H1 (cell line): Measurements from ENCODE around the gene EFEMP2. TPM values are rescaled to one million over a fixed set of nuclear protein-coding genes. Genes with fewer than 3 reads are reported as not detected.

ENCODE experiments used
- CHD7 ChIP-seq: fragments of 300-600 bp; sonication (generic); IDR thresholded peaks from 2 replicates; pipeline ENCODE4 v1.7.1; 2012; ENCODE audit warnings: low read length, moderate library complexity, mild to moderate bottlenecking, inconsistent platforms; ENCODE audit not compliant: insufficient replicate concordance
- E2F6 ChIP-seq: IDR thresholded peaks from 2 replicates; pipeline ENCODE4 v1.6.1; 2012; ENCODE audit warnings: inconsistent platforms
- FOSL1 ChIP-seq: IDR thresholded peaks from 2 replicates; pipeline ENCODE4 v1.6.1; 2011; ENCODE audit warnings: mild to moderate bottlenecking, low read depth, low read length, moderate library complexity; ENCODE audit not compliant: insufficient read depth
- HDAC2 ChIP-seq, 2 experiments: fragments of 300-600 bp in 1 of 2; sonication (generic) in 1 of 2; IDR thresholded peaks; 2 replicates each; pipeline ENCODE4 v1.6.1; 2011 to 2012; ENCODE audit warnings: low read depth in 2 of 2, low read length in 2 of 2, mild to moderate bottlenecking in 2 of 2, moderate library complexity in 2 of 2, borderline replicate concordance in 1 of 2, inconsistent platforms in 1 of 2
- MAFK ChIP-seq: IDR thresholded peaks from 2 replicates; pipeline ENCODE4 v1.6.1; 2012; ENCODE audit warnings: low read depth, mild to moderate bottlenecking, improper control_type of control experiment, low read length
- MAX ChIP-seq: IDR thresholded peaks from 2 replicates; pipeline ENCODE4 v1.6.1; 2012; ENCODE audit warnings: inconsistent platforms
- SUZ12 ChIP-seq: fragments of 200-600 bp; sonication (generic); IDR thresholded peaks from 2 replicates; pipeline ENCODE4 v1.6.1; 2012; ENCODE audit warnings: mild to moderate bottlenecking, inconsistent platforms, low read length, moderate library complexity, mixed read lengths
- polyA plus RNA-seq, 7 experiments: library from polyadenylated mRNA; depleted of rRNA in 3 of 7; stranded (reverse) in 5 of 7; unstranded in 2 of 7; fragments of >200 nt in 5 of 7; fragments of 200-250 nt in 2 of 7; gene quantifications; 1 replicate in 5 of 7; 2 replicates in 1 of 7; 4 replicates in 1 of 7; pipeline versions ENCODE4 v1.2.1 to v1.2.3, GENCODE V29; 2011 to 2013; ENCODE audit warnings: missing spikeins in 2 of 7, mixed read lengths in 2 of 7
- total RNA-seq: library from RNA; stranded (reverse); fragmentation: NEBNext Ultra II Directional; extraction: Animal tissue kit (Norgen Biotek cat#: 25700); gene quantifications from 2 replicates; pipeline ENCODE4 v1.2.1, GENCODE V29; 2021

The EFEMP2 gene
- total and polyA plus RNA-seq, 2 of the 8 experiments (the other 6 are each of a cell fraction or from before 2014, with no cell fraction given), result 8.8 to 17.2 TPM

GRCh38 chr11:65862191-65862735 lies 10.3 kb downstream of the EFEMP2 start (continued):
- TF ChIP-seq E2F6 (no peak), MAFK (no peak), MAX (no peak), CHD7 (no peak), SUZ12 (no peak), FOSL1 (no peak), HDAC2 (IDR thresholded peaks at IDR 0.05; ENCODE audit: borderline replicate concordance in 1 of 2, low read depth in 2 of 2, low read length in 2 of 2) (no peak)
